Neural progenitor cell (in vitro differentiated cells): ENCODE data around the gene ASTN2.

Source experiments
- CTCF ChIP-seq: fragments of 200-600 bp; sonication (generic); IDR thresholded peaks from 2 replicates; pipeline ENCODE4 v1.5.1; 2017; ENCODE audit warnings: antibody characterized with exemption, mild to moderate bottlenecking
- EZH2 ChIP-seq: fragments of 200-600 bp; sonication (generic); IDR thresholded peaks from 2 replicates; pipeline ENCODE4 v1.6.1; 2017; ENCODE audit warnings: antibody characterized with exemption, mild to moderate bottlenecking, moderate library complexity
- EZH2phosphoT487 ChIP-seq: fragments of 200-600 bp; sonication (generic); IDR thresholded peaks from 2 replicates; pipeline ENCODE4 v1.6.1; 2017; ENCODE audit warnings: antibody characterized with exemption

- TF ChIP-seq CTCF (no peak), EZH2 (no peak), EZH2phosphoT487 (no peak)
Observed at GRCh38 chr9:116819116-116819515, 595.7 kb downstream of the ASTN2 start.
